GM21529 (cell line): ENCODE results near the gene AIPL1.

ENCODE experiments used
- ATAC-seq: cut with Tn5 transposase; IDR thresholded peaks from one replicate; pipeline ENCODE4 v1.9.1; 2021; ENCODE audit not compliant: unreplicated experiment

AIPL1 gene

DNA sequence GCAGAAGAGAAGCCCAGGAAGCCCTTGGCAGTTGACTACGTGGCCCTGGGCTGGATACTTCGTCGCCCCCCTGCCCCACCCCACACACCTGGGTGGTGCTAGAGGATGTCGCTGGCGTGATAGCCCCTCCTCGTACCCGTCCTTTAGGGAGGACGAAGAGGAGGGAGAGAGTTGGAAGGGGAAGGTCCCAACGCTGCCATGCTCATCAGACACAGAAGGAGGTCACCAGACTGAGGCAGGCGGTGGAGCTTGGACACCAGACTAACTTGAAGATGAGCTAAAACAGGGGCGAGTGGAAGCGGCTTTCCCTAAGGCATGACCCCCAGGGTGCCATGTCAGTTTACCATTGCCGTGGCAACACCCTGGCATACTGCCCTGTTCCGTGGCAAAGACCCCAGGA is 11.0 kb downstream of the AIPL1 start:
- ATAC-seq: no peak

DNA sequence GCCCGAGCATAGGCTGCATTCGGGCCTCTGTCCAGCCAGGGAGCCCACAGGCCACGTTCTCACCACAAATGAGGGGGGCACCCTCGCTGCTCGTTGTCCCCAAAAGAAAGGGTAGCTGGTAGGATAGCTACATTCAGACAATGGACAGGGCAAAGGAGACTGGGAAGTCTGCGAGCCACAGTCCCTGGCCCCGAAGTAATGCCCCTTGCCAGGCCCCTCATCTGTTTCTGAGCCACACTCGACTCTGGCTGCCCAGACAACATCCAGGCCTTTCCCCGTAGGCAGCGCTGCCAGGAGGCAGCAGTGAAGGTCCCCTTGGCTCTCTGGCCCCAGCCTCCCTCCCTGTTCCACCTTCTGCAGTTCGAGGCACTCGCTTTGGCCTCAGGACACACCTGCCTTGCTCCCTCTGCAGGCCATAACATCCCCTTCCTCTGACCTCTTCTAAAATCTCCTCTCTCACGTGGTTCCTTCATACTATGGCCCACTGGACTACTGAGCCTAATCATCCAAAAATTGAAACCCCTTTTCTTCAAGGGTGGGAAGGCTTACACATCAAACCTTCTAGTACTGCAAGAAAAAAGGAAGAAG is 12.2 kb downstream of the AIPL1 start:
- ATAC-seq: no peak

DNA sequence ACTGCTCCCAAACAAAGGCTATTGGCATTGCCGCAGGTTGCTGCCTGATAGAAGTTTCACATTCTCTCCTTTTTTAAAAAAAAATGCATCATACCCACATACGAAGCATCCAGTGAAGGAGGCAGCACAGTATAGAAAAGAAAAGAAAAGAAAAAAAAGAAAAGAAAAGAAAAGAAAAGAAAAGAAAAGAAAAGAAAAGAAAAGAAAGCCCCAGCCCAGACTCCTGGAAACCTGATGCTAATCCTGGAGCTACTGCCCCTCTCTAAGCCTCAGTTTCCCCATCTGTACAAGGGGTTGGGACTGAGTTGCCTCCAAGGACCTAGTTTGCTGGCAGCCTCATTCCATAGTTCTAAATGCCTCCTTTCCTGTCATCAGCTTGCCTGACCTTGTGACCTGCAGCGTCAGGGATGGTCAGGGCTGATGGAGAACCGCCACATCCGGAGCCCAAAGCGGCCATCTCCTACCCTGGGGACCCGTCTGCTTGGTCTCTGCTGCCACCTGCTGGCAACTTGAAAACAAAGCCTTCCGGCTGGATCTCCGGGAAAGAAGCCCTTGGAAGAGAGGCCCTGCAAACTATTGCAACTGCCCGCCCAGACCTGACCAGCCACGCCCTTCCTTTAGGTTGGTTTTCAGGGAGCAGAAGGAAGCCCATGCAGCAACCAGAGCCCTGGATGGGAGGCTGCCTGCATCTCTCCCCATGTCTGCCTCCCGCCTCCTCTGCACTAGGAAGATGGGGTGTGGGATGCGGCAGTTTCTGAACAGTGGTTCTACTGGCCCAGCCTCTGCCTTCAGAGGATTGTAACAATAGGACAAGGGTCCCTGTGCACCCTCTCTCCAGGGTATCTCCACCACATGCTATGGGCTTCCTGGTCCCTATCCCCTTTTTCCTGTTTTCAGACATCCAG is 13.0 kb downstream of the AIPL1 start:
- ATAC-seq: no peak

DNA sequence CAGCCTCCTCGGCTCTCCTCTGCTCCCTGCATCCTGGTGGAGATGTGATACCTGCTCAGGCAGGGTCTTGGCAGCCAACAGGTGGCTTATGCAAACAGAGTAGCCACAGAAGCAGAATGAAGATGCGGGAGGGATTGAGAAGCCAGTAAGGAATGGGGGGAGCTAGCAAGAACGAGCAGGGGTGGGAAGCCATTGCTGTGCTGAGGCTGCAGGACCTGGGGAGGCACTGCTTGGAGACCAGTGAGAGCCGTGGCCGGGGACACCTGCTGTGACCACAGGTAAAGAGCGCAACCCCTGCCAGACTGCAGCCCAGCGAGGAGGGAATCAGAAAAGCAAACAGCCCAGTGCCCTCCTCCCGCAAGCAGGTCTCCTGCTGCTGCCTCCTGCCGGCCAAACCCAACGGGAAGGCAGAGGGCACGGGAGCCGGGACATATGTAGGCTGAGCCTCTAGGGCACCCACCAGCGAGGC is 14.7 kb downstream of the AIPL1 start:
- no peak for ATAC-seq

DNA sequence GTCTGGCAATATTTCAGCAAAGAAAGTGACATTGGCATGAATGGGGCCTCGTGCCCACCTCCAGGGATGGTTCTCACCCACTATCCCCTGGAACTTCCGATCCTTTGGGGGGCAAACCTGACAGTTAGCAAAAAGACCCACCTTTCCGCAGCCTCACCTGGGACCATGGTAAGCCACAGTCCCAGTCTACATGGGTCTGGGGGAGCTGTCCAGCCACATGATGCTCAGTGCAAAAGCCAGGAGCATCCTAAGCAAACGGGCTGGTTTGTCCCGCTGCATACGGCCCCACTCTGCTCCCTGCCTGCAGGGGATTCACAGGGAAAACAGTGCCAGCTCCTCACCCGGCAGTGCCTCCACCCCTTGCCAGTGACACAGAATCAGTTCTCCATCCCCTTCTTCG is 19.3 kb downstream of the AIPL1 start:
- ATAC-seq: no peak

DNA sequence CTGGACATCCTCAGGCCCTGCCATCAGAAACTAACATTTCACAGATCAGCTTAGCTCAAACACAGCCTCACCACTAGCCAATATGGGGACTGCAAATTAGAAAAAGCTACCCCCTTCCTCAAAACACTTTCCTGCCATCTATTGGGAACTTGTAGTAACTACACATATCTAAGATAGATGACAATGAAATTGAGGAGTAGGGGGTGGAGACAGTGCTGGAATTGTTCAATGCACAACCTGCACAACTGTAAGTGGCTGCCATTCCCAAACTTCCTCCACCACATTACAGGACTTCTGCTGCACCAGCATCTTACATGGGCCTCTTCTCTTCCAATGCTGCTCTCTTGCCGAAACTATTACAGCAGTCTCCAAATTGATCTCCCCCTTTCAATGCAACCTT is 21.9 kb downstream of the AIPL1 start:
- ATAC-seq: no peak

DNA sequence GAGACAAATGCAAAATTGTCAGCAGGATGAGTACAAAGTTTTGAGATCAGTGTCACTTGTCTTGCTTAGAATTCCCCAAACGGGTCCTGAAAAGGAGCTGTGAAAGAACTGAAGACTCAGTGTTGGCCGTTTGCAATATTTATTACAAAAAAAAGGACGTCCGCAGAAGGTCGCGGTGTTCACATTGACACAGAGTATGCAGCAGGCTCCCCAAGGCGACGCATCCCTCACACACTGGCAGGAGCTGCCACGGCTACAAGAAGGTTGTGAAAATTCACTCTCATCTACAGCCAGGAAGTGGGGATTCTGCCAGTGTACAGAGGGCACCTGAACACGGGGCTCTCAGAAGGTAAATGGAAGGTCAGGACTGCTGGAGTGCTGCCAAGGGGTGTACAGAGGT is 26.2 kb downstream of the AIPL1 start:
- ATAC-seq: no peak

DNA sequence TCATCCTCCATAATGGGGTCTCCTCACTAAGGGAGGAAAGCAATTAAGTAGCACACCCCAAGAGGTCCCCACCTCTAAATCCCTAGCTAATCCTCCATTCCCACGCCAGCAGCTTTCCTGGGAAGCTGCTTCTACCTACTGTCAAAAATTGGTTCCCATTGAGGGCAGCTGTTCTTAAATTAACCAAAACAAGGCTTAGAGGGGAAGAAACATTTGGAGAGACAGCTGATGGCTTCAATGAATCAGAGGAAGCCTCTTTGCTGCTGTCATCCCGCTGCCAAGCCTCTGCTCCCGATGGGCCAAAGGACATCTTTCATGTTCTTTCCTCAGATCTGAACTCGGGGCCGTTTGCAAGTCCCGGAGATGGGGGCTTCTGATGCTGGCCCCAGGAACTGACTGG is 26.6 kb downstream of the AIPL1 start:
- ATAC-seq: no peak

DNA sequence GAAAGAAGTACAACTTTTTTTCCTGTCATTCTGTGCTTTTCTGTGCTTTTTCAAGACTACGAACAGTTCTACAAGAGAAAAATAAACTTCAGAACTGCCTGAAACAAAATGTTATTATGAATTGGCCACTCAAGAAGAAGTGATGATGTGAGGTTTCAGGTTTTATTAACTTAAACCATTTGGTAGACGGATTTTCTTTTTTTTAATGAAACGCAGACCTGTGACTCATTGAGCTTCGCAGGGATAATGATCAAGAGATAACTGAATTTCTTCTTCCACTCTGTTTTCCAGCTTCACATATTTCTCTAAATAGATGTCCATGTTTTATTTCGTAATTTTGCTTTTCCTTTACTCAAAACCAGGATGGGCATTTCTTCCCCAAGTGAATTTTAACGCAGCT is 32.7 kb downstream of the AIPL1 start:
- ATAC-seq: no peak

DNA sequence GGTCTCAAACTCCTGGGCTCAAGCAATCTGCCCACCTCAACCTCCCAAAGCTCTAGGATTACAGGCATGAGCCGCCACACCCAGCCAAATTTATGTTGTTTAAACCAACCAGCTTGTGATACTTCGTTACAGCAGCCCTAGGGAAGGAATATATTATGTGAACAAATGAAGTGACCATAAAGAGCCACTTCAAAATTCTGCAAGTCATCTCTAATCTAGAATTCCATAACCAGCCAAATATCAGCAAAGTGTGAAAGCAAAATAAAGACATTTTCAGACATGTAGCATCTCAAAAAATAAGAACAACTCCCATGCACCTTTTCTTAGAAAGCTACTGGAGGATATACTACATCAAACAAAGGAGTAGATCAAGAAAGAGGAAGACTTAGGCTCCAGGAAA is 36.0 kb downstream of the AIPL1 start:
- ATAC-seq: no peak

DNA sequence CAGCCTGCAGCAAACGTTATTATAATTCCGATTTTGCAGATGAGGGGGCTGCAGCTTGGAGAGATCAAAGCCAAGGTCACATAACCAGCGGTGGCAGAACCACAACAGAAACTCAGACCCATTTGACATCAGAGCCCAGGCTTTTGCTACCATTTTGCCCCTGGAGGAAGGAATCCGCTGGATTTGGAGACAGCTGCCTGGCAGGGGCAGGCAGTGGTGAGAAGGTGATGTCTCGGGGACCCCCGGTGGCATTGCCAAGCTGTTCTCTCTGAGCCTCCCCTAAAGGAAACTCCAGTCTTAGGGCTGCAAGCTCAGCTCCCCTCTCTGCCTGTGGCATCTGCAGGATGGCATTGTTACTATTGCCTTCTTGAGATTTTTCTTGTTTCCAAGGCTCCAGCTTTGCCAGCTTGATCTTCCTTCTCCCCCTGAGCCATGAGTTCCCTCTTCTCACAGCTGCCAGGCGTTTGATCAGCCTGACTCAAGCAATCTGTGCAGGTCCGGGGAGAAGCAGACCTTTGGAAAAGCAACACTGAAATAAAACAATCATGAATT is 40.8 kb downstream of the AIPL1 start:
- ATAC-seq: no peak

DNA sequence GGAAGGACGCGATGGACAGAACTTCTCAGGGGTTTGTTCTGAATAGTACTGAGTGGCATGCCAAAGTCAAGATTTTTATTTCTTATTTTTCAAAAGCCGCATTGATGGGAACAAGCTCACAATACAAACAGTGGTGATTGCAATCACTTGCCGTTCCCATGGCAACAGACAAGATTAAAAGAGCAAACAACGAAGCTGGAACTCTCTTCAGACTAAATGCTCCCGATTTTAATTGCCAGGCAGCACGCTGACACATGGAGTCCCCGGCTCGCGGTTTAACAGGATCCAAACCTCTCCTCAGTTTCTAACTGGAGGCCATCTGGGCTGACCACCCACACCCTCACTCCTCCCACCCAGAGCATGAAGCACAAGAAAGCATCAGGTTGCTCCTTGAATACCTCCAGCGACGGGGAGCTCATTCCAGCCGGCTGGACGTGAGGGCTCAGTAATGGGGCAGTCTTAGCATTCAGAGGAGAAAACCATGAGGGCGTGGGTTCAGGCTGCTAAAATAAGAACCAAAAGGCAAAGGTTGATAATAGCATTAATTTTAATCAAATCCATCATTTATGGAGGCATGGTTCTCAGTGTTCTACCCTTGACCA is 41.5 kb downstream of the AIPL1 start:
- ATAC-seq: no peak

DNA sequence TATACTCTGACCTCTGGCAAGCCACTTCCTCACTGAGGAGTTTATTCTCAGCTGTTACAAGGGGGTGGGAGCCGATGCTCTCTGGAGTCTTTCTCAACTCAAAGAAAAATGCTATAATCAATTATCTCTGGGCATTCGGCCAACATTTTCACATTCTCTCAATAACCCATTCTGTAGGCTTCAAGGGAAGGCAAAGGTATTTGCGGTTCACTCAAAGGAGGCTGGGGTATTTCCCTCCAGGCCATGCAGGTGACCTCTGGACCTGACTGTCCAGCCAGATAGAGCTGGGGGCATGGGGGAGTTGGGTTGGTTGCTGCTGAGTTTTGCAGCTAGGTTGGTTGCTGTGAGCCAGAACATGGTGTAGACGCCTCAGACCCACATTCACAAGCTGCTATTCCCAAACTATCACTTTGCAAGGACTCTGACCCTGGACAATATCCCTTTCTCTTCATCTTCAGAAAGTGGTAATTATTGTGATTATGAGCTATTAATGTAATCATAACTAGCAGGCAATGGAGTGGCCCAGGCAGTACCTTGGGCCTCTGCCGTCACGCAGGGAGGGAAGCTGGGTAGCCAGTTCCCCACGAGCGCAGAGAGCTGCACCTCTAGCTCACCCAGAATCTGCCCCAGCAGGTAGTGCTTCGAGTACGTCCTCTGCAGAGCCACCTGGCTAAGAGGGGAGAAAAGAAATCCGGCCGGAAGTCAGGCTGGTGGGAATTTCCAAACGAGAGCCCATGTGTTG is 42.1 kb downstream of the AIPL1 start:
- ATAC-seq: no peak

DNA sequence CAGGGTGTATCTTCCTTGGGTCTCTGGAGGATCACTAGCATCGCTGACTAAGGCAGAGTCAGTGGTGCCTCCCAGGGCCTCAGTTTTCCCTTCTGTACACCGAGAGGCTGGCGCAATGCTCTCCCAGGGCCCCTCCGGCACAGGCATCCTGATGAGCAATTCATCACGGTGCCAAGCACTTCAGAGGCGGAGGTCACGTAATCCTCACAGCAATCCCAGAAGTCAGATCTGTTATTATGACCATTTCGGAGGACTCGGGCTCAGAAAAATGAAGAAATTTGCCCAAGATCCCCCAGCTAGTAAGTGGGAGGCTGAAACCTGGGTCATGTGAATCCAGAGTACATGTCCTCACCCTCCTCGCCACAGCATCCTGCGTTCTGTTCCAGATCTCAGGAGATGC is 46.5 kb downstream of the AIPL1 start:
- no peak for ATAC-seq

DNA sequence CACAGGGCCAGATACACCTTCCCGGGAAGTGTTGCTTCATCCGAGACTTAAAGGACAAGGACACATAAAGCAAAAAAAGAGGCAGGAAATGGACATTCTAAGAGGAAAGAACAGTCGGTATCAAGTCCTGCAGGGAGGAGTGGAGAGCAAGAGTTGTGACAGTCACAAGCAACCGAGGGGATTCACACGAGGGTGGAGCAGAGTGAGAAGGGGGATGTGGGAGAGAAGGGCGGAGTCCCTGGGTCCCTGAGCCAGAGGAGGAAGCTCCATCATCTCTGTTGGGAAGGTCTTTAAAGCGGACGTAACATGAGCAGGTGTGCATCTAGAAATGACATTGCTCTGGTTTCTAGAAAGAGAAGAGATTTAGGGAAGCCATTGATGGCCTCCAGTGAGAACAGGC is 47.1 kb downstream of the AIPL1 start:
- ATAC-seq: no peak

DNA sequence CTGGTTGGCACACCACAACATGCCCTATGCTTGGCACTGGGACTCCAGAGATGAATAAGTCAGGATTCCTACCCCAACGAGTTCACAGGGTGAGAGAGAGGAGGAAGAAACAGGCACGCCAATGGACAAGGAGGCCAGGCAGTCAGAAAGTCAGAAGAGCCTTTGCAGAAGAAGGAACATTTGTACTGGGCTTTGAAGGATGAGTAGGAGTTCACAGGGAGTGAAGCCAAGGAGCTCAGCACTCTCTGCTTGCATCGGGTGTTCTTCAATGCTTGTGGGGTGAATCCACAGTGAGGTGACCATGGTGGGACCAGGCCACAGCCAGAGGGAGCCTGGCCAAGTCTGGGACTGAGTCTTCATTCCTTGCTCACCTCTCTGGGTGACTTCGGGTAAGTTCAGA is 47.5 kb downstream of the AIPL1 start:
- no peak for ATAC-seq

DNA sequence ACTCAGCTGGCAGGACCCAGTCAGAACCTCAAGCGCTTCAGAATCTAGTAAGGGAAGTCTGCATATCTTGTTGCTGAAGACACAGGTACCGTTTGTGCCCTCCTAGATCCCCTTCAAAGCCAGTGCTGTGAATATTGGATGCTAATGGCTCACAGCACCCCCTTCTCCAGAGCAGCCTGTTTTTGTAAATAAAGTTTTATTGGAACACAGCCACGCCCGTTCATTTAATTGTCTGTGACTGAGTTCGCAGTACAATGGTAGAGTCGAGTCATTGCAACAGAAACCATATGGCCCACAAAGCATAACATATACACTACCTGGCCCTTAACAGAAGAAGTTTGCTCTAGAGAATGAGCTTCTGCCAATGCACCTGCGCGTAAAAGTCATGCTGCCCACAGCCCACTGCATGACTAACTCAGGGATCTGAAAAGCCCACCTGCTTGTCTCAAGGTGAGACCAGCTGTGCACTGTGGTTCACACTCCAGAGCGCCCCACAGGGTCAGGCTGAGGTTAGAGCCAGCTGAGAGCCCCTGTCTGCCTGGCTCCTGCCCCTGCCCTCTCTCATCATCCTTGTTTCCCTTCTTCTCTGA is 48.8 kb downstream of the AIPL1 start:
- ATAC-seq: no peak

DNA sequence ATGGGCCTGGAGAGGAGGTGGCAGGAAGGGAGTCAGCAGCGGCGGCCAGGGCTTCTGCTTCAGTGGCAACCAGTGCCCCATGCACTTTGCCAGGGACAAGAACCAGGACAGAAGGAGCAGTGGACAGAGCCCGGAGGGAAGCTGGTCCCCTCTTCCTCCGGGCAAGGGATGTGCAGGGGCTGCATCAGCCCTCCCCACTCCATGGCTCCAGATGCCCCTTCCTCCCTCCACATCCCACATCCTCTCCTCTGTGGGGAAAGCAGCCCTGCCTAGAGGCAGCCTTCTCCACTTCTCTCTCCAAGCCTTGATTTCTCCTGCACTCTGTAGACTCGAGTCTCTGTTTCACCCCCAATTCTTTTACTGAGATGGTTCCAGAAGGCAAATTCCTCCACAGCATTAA is 50.4 kb downstream of the AIPL1 start:
- ATAC-seq: no peak

DNA sequence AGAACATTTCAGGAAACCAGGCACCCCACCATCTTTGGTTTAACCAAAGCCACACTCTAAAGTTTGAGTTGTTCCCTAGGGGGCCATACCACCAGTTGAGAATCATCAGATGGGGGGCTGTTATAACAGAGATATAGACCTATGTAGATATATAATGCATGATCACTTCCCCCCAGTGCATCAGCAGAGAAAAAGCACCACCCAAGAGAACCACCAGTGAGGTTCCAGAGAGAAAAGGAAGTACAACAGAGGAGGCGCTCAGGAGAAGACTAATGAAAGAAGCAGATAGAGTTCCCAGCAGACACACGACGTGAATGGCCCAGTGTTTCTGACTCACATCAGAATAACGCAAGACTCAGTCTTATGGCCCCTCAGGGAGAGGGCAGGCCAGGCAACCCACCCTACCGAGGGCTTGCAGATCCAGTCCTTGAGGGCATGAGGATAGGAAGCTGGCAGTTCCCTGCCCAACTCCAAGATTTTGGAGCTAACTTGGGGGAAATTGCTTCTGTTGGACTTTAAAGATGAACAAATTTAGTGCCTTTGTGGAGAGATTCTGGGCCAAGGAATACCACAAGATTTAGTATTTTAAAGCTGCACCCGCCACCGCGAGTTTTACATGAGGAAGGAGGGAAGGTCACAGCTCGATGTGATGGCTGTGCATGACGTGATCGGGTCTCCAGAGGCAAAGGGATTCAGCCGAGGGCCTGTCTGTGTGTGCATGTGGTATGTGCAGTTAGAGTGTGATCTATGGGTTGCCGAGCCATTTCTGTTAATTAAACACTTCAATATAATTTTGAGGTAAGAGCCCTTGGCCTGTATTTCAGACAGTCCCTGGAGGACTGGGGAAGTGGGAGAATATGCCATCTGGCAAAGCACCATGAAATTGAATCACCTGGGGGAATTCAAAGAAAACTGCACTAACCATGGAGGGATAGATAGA is 53.1 kb downstream of the AIPL1 start:
- ATAC-seq: no peak
